CD4-positive, alpha-beta T cell treated with Interferon gamma for 1 hour (primary cell): ENCODE results near the gene KLK6.
"Not testable (repeated sequence)": the region's sequence is repeated elsewhere in the genome, so short reads cannot be mapped to it uniquely, and the experiment has no call there.

Experiments used
- DNase-seq: peaks from one replicate; pipeline ENCODE4 v3.0.0-alpha.2; 2020

KLK6 gene

DNA sequence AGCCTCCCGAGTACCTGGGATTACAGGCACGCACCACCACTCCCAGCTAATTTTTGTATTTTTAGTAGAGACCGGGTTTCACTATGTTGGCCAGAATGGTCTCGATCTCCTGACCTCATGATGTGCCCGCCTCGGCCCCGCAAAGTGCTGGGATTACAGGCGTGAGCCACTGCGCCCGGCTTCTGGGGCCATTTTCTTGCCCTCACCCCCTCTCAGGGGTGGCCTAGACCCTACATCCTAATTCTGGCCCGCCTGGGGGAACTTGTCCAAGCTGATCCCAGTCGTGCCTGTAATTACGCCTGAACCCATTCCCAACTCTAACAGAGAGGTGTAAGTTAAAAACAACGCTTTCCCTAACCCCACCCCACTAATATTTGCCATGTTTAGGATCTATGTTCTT is 15.0 kb upstream of the KLK6 start:
- not testable (repeated sequence) for DNase-seq

DNA sequence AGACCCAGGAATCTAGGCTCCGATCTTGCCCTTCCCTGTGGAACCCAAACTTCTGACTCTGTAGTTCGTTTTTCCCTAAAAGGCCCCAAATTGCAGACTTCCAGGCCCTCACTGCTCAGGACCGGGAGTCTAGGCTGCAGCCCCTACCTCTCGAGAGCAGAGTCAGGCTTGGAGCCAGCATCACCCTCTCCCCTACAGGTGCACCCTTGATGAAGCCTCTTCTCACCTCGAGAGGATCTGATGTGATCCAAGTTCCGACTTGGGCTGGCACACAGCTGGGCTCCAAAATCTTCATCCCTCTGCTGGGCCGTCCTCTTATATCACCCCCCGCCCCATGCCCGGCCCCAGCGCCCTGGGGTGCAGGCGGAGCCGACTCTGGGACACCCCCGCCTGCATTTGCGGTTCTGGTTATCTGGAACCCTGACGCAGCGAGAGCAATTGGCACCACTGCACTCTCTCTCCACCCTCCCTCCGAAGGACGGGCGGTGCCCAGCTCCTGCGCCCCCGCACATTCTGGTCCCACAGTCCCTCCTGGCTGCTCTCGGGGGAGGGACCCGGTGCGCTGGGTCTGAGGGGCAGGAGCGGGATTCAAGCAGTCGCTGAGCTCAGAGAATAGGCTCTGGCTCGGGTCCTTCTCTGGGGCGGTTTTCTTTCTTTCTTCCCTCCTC is 14.4 kb upstream of the KLK6 start, which contains the start of gene KLK7:
Gene KLK7, minus strand, starts transcription at position 293 of the 668 bp plus-strand sequence. CDS start 1,518 bp downstream, outside the sequence.
- DNase-seq: no peak

DNA sequence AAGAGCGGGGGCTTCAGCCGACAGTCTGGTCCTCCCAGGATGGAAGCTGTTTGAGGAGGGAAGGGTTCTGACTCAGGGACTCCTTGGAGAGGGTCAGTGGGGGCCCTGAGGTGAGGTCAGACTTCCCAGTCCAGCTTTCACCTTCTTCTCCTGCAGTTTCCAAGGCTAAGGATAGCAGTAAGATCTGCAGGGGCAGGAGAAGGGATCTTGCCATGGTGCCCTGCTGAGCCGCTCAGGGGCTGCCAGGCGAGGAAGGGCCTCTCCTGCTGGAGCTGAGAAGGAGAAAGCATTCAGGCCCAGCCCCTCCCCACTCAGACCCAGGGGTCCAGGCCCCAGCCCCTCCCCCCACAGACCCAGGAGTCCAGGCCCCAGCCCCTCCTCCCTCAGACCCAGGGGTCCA is 12.8 kb upstream of the KLK6 start:
- DNase-seq: no peak

DNA sequence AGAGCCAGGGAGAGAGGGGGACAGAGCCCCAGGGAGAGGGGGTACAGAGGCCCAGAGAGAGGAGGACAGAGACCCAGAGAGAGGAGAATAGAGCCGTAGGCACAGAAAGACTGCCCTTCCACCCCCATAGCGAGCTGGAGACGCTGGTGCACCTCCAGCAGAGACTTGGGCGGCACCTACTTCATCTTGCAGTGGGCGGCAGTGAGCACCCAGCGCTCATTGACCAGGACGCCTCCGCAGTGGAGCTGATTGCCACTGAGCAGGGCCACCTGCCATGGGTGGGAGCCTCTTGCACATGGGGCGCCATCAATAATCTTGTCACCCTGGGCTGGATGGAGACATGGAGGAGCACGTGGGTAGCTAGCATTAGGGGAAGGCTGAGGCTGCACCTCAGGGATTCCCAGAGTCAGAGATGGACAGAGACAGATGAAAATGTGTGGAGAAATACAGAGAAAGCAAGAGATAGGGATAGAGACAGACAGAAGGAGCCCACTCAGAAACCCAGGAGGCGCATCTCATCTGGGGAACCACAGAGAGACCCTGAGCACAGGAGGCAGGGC is 12.3 kb upstream of the KLK6 start:
- no peak for DNase-seq

DNA sequence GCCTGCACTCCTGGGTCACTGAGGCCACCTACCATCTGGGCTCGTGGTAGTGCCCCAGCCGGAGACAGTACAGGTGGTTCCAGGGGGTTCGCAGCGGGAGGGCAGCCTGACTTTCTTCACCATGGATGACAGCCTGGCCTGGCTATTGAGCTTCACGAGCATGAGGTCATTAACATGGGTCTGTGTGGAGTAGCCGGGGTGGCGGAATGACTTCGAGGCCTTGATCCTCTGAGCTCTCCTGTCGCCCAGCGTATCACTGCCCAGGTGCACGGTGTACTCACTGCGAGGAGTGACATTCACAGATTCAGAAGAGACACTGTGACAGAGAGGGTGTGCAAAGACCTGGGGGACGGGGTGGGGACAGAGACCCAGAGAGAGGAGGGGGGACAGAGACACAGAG is 10.8 kb upstream of the KLK6 start:
- no peak for DNase-seq

DNA sequence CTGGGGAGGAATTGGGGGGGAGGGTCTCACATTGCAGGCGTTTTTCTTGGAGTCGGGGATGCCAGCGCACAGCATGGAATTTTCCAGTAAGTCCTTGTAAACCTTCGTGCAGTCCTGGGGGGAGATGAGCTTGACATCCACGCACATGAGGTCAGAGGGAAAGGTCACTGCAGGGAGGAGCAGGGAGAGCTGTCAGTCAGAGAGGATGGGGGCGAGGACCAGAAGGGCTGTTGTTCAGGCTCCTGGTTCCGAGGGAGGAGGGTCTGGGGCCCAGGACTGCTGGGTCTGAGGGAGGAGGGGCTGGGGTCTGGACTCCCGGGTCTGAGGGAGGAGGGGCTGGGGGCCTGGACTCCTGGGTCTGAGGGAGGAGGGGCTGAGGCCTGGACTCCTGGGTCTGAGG is 10.4 kb upstream of the KLK6 start:
- no peak for DNase-seq

DNA sequence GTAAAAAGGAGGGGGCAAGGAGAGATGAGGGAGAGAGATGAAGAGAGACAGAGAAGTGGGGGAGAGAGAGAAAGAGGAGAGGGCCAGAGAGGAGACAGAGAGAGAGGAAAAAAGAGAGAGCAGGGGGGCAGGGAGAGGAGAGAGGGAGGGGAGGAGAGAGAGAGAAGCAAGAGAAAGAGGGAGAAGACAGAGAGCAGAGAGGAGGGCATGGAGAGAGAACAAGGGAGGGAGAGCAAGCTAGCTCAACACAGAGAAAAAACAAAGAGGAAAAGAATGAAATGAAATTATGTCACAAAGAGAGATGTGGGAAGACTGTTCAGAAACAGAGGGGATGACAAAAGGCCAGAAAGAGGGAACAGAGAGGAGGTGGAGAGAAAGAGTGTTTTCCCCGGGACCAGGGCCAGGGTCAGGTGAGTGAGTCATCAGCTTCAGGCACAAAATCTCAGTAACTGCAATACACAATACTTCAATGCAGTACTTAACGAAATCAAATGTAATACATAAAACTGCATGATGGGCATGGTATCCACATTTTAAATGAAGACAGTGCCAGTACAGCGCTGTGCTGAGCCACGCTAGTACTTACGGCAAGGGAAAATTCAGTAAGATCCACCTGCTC is 9.5 kb upstream of the KLK6 start:
- no peak for DNase-seq

DNA sequence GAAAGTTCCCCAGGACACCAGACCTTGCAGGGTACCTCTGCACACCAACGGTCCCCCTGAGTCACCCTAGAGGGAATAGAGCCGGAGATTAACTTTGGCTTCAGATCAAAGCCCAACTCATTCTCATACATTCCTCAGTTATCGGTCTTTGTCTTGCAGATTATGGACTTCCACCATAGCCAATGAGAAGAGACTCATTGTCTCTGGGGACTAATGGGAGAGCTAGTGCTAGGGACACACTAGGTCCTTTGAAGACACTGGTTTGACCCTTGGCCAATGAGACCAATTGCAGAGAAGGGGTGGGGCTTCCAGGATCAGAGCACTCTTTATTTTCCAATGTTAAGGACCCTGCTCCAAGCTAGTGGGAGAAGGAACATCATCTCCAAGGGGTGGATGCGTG is 8.2 kb upstream of the KLK6 start:
- no peak for DNase-seq

DNA sequence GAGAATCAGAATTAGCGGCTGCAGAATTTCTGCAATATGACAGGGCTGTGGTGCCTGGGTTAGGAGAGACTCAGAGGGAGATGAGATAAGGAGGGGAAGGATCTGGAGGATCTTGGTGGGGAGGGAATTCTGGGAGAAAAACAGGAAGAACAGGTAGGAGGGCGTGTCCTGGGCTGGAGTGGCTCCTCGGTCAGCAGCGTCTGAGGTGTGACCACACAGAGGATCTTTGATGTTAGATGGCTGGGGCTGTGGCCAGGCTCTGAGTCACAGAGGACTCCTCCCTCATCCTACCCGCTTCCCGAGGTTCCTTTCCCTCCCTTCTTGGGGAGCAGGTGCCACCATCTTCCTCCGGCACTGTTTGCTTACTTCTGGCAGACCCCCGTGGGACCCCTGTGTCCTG is 6.4 kb upstream of the KLK6 start:
- DNase-seq: no peak

DNA sequence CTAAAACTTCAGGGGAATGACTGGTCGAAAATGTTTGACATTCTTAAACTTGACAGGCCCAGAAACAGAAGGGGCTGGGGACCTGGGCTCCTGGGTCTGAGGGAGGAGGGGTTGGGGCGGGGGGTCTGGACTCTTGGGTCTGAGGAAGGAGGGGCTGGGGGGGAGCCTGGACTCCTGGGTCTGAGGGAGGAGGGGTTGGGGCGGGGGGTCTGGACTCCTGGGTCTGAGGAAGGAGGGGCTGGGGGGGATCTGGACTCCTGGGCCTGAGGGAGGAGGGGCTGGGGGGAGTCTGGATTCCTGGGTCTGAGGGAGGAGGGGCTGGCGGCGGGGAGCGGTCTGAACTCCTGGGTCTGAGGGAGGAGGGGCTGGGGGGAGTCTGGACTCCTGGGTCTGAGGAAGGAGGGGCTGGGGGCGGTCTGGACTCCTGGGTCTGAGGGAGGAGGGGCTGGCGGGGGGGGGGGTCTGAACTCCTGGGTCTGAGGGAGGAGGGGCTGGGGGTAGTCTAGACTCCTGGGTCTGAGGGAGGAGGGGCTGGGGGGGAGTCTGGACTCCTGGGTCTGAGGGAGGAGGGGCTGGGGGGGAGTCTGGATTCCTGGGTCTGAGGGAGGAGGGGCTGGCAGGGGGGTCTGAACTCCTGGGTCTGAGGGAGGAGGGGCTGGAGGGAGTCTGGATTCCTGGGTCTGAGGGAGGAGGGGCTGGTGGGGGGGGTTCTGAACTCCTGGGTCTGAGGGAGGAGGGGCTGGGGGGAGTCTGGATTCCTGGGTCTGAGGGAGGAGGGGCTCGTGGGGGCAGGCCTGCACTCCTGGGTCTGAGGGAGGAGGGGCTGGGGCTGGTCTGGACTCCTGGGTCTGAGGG is 5.5 kb upstream of the KLK6 start:
- no peak for DNase-seq

DNA sequence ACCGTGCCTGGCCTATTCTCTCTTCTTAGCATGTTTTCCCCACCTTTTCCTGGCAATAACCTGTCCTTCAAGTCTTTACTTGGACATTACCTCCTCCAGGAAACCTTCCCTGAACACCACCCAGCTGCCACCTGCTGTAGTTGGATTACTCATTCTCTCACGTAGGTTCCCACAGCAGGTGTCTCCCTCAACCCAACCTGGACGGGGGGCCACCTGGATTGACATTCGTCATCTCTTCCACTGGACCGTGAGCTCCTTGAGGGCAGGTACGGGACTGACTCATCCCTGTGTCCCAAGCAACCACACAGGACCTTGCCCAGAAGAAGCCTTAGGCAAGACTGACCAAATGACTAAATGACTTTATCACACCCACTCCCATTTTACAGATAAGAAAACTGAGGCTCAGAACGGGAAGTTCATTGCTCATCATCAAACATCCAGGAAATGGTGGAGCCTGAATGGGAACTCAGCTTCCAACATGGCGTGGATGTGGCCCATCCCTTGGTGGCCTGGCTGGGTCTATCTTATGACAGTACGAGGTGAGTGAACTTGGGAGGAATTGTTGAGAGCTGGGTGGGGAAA is 3.5 kb upstream of the KLK6 start:
- DNase-seq: no peak

DNA sequence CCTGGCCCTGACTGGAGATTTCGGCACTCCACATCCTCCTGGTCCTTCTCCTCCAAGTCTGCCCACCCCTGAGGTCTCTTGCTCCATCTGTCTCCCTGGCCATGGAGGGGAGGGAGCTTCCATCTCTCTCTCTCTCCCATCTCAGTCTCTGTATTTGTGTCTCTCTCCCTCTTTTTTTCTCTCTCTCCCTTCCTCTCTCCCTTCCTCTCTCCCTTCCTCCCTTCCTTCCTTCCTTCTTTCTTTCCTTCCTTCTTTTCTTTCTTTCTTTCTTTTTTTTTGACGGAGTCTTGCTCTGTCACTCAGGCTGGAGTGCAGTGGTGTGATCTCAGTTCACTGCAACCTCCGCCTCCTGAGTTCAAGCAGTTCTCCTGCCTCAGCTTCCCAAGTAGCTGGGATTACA is 419 bp upstream of the KLK6 start:
- DNase-seq: not testable (repeated sequence)

DNA sequence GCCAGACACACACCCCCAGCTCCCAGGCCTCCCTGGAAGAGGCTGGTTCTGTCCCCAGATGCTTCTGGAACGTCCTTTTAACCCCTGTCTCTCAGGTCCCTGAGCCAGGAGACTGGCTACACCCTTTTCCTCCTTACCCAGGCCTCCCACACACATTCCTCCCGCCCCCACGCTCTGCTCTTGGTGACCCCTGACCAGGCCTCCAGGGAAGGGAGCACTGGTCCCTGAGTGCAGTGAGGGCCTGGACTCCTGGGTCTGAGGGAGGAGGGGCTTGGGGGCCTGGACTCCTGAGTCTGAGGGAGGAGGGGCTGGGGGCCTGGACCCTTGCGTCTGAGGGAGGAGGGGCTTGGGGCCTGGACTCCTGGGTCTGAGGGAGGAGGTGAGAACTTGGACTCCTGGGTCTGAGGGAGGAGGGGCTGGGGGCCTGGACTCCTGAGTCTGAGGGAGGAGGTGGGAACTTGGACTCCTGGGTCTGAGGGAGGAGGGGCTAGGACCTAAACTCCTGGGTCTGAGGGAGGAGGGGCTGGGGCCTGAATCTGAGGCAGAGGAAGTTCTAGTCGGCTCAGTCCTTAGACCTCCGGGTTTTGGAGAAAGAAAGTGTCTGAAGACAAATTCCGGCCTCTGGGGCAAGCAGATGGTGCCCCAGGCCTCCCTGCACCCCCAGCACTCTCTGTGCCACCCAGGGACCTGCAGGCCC is 527 bp downstream of the KLK6 start:
- no peak for DNase-seq

DNA sequence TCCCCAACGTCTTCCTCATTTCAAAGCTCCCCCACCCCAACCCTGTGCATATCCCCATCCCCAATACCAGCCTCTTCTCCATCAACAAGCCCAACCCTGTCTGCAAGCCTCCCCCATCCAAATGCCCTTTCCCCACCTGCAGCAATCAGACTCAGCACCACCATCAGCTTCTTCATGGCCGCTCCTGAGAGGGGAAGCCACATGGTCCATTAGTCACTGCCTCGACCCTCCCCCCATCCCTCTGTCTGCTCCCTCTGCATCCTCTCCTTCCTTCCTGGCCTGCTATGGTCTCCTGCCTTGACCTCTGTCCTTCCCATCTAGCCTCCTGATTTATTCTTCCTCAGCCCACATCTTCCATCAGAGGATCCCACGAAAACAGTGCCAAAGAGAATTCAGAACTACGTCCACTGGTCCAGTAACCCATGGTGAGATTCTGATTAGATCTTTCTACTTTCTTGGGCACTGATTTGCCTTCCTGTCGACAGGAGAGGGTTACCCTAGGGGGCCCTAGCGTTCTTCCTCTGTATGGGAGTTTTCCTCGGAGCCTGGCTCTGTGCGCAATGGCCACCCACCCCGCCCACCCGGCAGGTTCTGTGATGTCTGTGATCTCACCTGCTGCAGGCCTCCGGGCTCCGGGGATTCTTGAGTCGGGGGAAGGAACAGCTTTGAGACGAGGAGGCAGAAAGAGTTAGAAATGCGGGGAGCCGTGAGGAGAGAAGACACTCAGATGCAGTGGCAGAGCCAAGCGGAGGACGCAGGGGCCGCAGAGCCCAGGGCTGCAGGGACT is 1.3 kb downstream of the KLK6 start:
- DNase-seq: no peak

DNA sequence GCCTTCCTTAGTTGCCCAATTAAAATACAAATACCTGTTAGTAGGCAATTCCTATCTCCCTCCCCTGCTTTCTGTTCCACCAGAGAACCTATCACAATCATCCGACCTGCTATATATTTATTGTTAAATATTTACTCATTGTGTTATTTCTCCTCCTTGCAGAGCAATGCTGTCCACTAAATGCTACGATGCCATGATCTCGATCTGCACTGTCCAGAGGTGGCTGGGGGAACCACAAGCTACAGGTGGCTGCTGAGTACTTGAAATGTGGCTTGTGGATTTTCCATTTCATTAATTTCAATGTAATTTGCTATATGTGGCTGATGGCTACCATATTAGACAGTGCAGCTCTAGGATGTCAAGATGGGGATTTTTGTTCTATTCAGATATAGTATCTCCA is 5.1 kb downstream of the KLK6 start:
- no peak for DNase-seq

DNA sequence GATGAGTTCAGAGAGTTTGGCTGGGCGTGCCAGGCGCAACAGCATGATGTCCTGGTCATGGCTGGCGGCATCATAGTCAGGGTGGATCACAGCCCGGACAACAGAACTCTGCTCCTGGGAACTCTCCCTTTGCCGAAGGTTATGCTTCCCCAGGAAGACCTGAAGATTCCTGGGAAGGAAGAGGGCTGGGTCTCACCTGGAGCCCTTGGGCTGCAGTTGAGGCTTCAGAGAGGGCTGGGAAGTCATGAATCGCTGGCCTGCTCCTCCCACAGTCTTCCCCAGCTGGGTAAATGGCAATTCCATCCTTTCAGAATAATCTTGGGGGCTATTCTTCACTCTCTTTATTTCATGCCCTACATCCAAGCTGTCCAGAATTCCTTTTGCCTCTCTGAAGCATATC is 6.0 kb downstream of the KLK6 start:
- DNase-seq: no peak

DNA sequence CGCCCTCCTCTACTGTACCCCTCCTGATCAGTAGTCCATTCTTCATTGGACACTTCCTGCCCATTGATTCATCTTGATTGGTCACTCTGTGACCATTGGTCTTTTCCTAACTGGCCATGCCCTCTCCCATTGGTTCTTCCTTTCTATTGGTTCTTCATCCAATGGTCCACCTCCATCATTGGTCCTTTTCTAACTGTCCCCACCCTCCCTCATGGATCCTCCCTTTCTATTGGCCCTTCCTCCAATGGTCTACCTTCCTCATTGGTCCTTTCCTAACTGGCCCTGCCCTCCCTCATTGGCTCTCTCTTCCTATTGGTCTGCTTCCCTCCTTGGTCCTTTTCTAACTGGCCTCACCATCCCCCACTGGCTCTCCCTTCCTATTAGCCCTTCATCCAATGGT is 7.1 kb downstream of the KLK6 start:
- no peak for DNase-seq

DNA sequence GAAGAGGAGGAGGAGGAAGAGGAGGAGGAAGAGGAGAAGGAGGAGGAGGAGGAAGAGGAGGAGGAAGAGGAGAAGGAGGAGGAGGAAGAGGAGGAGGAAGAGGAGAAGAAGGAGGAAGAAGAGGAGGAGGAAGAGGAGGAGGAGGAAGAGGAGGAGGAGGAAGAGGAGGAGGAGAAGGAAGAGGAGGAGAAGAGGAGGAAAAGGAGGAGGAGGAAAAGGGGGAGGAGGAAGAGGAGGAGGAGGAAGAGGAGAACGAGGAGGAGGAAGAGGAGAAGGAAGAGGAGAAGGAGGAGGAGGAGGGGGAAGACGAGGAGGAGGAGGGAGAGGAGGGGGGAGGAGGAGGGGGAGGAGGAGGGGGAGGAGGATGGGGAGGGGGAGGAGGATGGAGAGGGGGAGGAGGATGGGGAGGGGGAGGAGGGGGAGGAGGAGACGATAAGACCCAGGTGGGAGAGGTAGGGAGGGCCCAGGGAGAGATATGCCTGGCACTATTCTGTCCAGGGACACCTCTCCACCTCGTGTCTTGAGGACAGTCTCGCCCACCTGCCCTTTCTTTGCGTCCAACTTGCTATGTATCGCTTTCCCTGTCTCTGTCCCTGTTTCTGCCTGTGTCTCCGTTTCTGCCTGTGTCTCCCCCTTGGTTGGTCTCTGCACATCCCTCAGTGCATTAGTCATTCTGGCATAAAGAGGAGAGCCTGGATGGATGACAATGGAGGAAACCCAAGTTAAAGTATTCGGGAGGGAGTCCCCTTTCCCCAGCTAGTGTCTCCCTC is 9.5 kb downstream of the KLK6 start:
- DNase-seq: no peak

DNA sequence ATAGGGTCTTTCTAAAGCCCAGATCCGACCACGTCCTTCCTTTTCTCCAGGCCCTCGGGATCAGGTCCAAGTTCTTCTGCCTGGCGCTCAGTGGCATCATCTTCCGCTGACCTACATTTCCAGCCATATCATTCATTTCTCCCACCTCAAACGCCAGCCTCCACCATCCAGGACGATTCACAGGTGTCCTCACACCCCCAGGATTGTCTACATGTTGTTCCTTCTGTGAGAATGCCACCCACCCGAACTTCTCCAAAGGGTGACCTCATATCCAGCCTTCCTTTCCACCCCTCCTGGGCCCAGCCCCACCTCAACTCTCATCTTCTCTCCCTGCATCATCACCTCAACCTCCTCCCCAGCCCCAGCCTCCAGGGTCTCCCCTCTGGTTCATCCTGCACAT is 11.8 kb downstream of the KLK6 start:
- no peak for DNase-seq

DNA sequence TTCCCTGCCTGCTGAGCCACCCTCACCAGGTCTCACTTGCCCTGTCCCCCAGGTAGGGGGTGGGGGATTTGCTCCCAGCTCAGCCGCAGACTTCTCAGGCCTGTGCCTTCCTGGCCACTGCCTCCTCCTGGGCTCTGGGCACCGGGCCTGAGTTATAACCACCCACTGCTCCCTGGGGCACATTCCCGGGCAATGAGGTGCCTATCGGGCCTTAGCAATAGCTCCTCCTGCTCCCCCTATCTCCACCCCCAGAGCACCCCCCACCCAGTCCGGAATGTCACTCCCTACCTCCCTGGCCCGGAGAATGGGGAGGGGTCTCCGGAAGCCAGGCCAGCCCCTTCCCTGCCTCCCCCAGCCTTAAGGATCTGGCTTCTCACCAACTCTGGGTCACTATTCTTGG is 16.5 kb downstream of the KLK6 start, which contains the start of gene KLK5:
Gene KLK5, minus strand, starts transcription at position 129 of the 400 bp plus-strand sequence. CDS start 381 bp downstream, outside the sequence.
- no peak for DNase-seq

DNA sequence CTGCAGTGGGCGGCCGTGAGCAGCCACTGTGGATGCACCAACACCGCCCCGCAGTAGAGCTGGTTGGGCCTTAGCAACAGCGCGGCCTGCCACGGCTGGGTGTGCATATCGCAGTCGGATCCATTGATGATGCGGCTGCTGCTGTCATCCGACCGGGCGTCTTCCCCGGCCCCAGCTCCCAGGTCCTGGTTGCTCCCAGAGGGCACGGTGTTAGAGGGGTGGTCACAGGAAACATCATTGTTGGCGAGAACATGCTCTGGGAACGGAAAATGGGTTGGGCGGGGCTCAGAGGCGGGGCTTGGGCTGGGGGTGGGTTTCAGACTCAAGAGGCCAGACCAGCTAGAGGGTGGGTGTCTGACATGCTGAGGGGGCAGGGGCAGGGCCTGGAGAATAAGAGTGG is 19.5 kb downstream of the KLK6 start:
- no peak for DNase-seq
